BJ (cell line): ENCODE results near the gene U2AF2. TPM values are rescaled to one million over a fixed set of nuclear protein-coding genes. Genes with fewer than 3 reads are reported as not detected.

Experiments
- CTCF ChIA-PET: fragments of 350-600 bp; formaldehyde crosslinking; extraction: SDS; loops from one replicate; lab custom pipeline; 2021; ENCODE audit warnings: antibody characterized with exemption, inconsistent platforms; lab: Yijun Ruan, JAX
- POLR2A ChIA-PET: fragments of 300-600 bp; sonication (Branson Sonifier 250); formaldehyde crosslinking; extraction: SDS; loops from one replicate; lab custom pipeline; 2021; ENCODE audit warnings: antibody characterized with exemption; lab: Charles Lee
- DNase-seq: peaks from one replicate; pipeline ENCODE4 v3.0.0-alpha.2; 2011; ENCODE audit warnings: low read depth
- H3K27me3 ChIP-seq: 2 replicates; pipeline ENCODE4 v1.6.0; 2011; ENCODE audit warnings: low read length; ENCODE audit not compliant: control insufficient read depth, insufficient read depth
- H3K36me3 ChIP-seq: 2 replicates; pipeline ENCODE4 v1.5.1; 2011; ENCODE audit warnings: low read length; ENCODE audit not compliant: control insufficient read depth, insufficient read depth
- H3K4me3 ChIP-seq: 2 replicates; pipeline ENCODE4 v1.5.1; 2011; ENCODE audit warnings: low read depth, mild to moderate bottlenecking, control low read depth, low read length
- polyA plus RNA-seq: library from polyadenylated mRNA; depleted of rRNA; stranded (reverse); fragments of >200 nt; gene quantifications from 2 replicates; pipeline ENCODE4 v1.2.3, GENCODE V29; 2011
- TF ChIP-seq, protein P1 (sequence below): IDR thresholded peaks from 2 replicates; pipeline ENCODE4 v1.5.1; 2011; ENCODE audit warnings: low read depth, mild to moderate bottlenecking, control low read depth, inconsistent platforms, low read length, moderate library complexity; ENCODE audit not compliant: insufficient read depth

The U2AF2 gene
- polyA plus RNA-seq, 1 experiment = 170 TPM

DNA sequence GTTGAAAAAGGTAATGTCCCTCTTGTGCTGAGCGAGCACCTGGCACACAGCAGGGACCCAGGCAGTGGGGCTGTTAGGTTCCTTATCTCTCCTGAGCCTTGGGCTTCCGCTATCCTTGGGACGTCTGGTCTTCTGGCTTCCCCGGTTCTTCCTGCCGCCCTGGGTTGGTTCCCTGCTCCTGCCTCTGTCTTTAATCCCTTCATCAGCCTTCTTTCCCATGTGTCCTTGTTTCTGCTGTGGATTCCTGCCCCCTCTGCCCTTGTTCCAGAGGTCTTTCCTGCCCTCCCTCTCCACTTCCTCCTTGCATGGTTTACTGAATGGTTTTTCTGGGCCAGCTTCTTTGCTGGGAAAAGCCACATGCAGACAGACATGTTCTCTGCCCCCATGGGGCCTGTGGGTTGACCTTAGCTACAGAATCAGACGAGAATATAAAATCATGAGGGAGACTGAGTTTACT is 22.8 kb downstream of the U2AF2 start:
- H3K27me3 ChIP-seq = no peaks in the 10 kb centered on the region
- H3K36me3 ChIP-seq = peaks cover 30% of the 10 kb centered on the region
- TF ChIP-seq, protein P1, sequence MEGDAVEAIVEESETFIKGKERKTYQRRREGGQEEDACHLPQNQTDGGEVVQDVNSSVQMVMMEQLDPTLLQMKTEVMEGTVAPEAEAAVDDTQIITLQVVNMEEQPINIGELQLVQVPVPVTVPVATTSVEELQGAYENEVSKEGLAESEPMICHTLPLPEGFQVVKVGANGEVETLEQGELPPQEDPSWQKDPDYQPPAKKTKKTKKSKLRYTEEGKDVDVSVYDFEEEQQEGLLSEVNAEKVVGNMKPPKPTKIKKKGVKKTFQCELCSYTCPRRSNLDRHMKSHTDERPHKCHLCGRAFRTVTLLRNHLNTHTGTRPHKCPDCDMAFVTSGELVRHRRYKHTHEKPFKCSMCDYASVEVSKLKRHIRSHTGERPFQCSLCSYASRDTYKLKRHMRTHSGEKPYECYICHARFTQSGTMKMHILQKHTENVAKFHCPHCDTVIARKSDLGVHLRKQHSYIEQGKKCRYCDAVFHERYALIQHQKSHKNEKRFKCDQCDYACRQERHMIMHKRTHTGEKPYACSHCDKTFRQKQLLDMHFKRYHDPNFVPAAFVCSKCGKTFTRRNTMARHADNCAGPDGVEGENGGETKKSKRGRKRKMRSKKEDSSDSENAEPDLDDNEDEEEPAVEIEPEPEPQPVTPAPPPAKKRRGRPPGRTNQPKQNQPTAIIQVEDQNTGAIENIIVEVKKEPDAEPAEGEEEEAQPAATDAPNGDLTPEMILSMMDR = no peak
- ChIA-PET POLR2A (interaction anchor here (0.6 kb wide), 1 partner anchor 53 kb away, joined by 5 read pairs; the partner anchor contains the start of gene ZNF784), CTCF (no interaction called here)
- H3K4me3 ChIP-seq = no peak overlapping the region
- no peak for DNase-seq

DNA sequence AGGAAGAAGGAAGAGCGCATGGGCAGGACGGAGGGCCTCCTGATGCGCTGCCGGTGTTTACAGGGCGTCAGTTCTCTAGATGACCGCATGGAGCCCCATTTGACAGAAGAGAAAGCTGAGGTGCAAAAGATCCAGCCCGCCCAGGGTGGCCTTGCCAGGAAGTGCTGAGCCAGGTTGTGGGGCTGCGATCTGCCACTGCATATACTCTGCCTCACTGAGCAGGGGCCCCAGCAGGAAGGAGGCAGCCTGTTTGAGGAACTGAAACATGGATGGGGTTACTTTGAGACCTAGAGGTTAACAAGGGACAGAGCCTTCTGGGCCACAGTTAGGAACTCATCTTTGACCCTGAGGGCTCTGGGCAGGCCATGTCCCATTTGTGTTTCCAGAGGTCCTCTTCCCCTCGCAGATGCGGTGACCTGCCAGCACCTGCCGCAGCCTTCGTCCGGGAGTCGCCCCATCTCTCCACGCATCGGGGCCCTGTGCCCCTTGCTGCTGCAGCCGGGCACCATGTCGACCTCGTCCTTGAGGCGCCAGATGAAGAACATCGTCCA is 23.4 kb downstream of the U2AF2 start:
- H3K4me3 ChIP-seq = no peak overlapping the region
- TF ChIP-seq, protein P1 = no peak
- ChIA-PET CTCF (no interaction called here), POLR2A (no interaction called here)
- no peak for DNase-seq
- H3K27me3 ChIP-seq = no peaks in the 10 kb centered on the region
- peaks cover 30% of the 10 kb centered on the region for H3K36me3 ChIP-seq

DNA sequence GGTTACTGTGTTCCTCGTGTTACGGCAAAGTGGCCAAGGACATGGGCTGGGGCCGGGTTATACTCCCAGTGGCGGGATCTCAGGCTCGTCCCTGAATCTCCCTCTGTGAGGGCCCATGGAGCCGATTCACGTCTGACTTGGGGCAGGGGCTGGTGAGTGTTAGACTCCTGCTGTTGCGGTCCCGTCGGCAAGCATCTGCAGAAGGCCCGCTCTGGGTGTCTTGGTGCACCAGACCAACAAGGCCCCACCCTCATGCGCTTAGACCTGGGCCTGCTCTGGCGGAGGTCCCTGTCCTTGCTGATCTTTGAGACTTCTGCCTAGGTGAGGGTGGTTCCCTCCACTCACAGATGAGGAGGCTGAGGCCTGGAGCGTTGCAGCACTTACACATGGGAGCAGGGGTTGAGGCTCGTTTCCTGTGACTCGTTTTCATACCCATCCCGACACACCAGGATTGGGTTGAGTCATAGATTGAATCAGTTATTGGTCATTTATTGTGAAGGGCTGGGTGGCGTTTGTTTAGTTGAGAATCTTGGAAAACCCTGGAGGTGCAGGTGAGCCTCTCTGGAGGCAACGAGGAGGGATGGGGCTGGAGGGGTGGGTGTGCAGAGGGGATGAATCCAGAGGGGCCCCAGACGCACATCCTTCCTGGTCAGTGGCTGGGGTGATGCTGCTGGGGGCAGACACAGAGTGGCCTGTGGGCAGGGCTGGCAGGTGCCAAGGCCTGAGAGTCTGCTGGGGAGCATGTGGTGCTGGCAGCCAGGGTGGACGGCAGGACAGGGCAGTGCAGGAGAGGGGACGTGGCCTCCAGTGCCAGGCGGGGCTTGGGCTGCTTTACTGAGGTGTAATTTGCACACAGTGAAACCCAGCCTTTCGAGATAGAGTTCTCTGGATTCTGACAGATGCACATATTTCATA is 24.8 kb downstream of the U2AF2 start:
- no peak for DNase-seq
- POLR2A ChIA-PET = no interaction called here
- TF ChIP-seq, protein P1 = no peak
- Histone ChIP-seq H3K4me3 (no peak overlapping the region), H3K36me3 (peaks cover 29% of the 10 kb centered on the region), H3K27me3 (no peaks in the 10 kb centered on the region)
- CTCF ChIA-PET = interaction anchor here (1.4 kb wide), 1 partner anchor 22 kb away, joined by 3 read pairs; no protein-coding TSS in a partner anchor

GRCh38 chr19:55680339-55681130 is 25.7 kb downstream of the U2AF2 start:
- Histone ChIP-seq H3K4me3 (no peak overlapping the region), H3K27me3 (no peaks in the 10 kb centered on the region), H3K36me3 (peaks cover 34% of the 10 kb centered on the region)
- no peak for DNase-seq
- POLR2A ChIA-PET = no interaction called here
- TF ChIP-seq, protein P1 = no peak
- CTCF ChIA-PET = interaction anchor here (1.3 to 1.4 kb wide), 2 partner anchors 9 to 21 kb away, joined by 3 to 5 read pairs; no protein-coding TSS in a partner anchor
